B cell (primary cell): ENCODE data around the gene LDHAL6B.

ENCODE experiments used
- EZH2 ChIP-seq: IDR thresholded peaks from 2 replicates; pipeline ENCODE4 v1.6.1; 2012; ENCODE audit warnings: borderline replicate concordance, low read depth, mild to moderate bottlenecking, moderate library complexity, low read length; ENCODE audit not compliant: insufficient read depth, poor library complexity, severe bottlenecking
- TF ChIP-seq, protein P1 (sequence below): fragments of 200-600 bp; IDR thresholded peaks from one replicate; pipeline ENCODE4 v1.8.0; 2022; ENCODE audit warnings: antibody characterized with exemption, mild to moderate bottlenecking

DNA sequence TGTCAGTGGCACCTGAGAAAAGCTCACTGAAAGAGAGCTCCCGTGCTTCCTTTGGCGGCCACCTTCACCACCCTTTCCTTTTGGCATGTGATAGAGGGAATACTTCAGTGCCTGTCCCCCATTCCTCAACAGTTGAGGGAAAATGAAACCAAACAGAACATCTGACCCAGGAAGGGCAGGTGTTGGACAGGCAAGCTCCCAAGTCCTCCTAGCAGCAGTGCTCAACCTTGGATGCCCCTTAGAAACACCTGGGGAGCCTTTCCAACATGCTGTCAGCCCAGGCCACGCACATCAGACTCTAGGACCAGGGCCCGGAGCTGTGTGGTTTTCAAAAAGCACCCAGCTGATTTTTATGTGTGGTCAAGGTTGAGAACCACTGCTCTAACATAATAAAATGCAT lies 22.4 kb downstream of the LDHAL6B start:
- TF ChIP-seq, protein P1, sequence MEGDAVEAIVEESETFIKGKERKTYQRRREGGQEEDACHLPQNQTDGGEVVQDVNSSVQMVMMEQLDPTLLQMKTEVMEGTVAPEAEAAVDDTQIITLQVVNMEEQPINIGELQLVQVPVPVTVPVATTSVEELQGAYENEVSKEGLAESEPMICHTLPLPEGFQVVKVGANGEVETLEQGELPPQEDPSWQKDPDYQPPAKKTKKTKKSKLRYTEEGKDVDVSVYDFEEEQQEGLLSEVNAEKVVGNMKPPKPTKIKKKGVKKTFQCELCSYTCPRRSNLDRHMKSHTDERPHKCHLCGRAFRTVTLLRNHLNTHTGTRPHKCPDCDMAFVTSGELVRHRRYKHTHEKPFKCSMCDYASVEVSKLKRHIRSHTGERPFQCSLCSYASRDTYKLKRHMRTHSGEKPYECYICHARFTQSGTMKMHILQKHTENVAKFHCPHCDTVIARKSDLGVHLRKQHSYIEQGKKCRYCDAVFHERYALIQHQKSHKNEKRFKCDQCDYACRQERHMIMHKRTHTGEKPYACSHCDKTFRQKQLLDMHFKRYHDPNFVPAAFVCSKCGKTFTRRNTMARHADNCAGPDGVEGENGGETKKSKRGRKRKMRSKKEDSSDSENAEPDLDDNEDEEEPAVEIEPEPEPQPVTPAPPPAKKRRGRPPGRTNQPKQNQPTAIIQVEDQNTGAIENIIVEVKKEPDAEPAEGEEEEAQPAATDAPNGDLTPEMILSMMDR, result no peak
- TF ChIP-seq EZH2, result no peak
